T-helper 17 cell (primary cell): Measurements from ENCODE around the gene DEFB126. TPM values are rescaled to one million over a fixed set of nuclear protein-coding genes. Genes with fewer than 3 reads are reported as not detected.

Source experiments
- ATAC-seq: fragments of 150-1000 bp; cut with Tn5 transposase; 2 replicates; pipeline ENCODE4 v1.10.0; 2021; ENCODE audit warnings: mild to moderate bottlenecking, moderate library complexity
- DNase-seq, 3 donors: peaks; one replicate each; pipeline versions ENCODE4 v3.0.0 to v3.0.0-alpha.2; 2020 to 2021
- H3K9me3 ChIP-seq: one replicate; pipeline ENCODE4 v1.7.0; 2013; ENCODE audit warnings: low read length, mild to moderate bottlenecking; ENCODE audit not compliant: control insufficient read depth, poor library complexity, severe bottlenecking
- H3K27ac Mint-ChIP-seq: one replicate; pipeline ENCODE4 v1.8.0; 2022; ENCODE audit warnings: mild to moderate bottlenecking, moderate library complexity, mixed read lengths
- H3K27me3 Mint-ChIP-seq: one replicate; pipeline ENCODE4 v1.8.0; 2022; ENCODE audit warnings: mixed read lengths
- H3K36me3 Mint-ChIP-seq: one replicate; pipeline ENCODE4 v1.8.0; 2022; ENCODE audit warnings: low read depth, mixed read lengths
- H3K4me1 Mint-ChIP-seq: one replicate; pipeline ENCODE4 v1.8.0; 2022; ENCODE audit warnings: mild to moderate bottlenecking, mixed read lengths
- H3K4me3 Mint-ChIP-seq: one replicate; pipeline ENCODE4 v1.8.0; 2022; ENCODE audit warnings: mild to moderate bottlenecking, moderate library complexity, mixed read lengths
- total RNA-seq, 4 donors: library from RNA in 2 of 4; stranded (reverse) in 2 of 4; gene quantifications; one replicate each; pipeline ENCODE4 v1.2.3 and lab custom pipeline; 2022 to 2026

DEFB126 gene
- total RNA-seq, 2 donors from 2014 or later, result not detected

DNA sequence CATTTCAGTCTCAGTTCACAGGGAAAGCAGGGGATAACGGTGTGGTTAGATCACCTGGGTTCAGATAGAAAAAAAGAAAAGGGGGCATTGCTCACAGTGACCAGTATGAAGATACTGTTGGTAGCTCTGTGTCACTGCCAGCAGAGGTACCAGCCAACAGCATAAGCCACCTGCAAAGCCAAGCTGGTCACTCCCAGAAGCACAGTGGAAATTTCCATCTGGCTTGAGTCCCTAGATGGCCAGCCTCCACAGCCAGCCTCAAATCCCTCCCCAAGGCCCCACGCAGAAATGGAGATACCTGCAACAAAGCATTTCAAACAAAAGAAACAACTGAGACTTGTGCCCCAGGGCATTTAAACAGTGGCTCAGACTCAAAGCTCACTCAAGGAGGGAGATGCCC is 26.5 kb downstream of the DEFB126 start:
- Mint-ChIP-seq H3K36me3 (no peaks in the 10 kb centered on the region), H3K27ac (no peak overlapping the region), H3K4me1 (peaks cover 9% of the 10 kb centered on the region), H3K27me3 (no peaks in the 10 kb centered on the region), H3K4me3 (no peak overlapping the region)
- H3K9me3 ChIP-seq, result no peaks in the 10 kb centered on the region
- DNase-seq (no peak), ATAC-seq (no peak)

DNA sequence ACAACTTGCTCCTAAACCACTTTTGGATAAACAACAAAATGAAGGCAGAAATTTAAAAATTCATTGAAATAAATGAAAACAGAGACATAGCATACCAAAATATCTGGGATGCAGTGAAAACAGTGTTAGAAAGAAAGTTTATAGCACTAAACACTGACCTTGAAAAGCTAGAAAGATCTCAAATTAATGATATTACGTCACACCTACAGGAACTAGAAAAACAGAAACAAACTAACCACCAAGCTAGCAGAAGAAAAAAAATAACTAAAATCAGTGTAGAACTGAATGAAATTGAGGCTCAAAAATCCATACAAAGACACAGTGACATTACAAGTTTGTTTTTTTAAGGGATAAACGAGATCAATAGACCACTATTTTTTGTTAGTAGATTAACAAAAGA is 41.9 kb downstream of the DEFB126 start:
- peaks cover 3% of the 10 kb centered on the region for H3K9me3 ChIP-seq
- DNase-seq, result no peak
- H3K27me3 Mint-ChIP-seq, result peaks cover 67% of the 10 kb centered on the region
- H3K27ac Mint-ChIP-seq, result no peak overlapping the region
- no peak overlapping the region for H3K4me3 Mint-ChIP-seq
- ATAC-seq, result no peak
- H3K4me1 Mint-ChIP-seq, result no peaks in the 10 kb centered on the region
- peaks cover 3% of the 10 kb centered on the region for H3K36me3 Mint-ChIP-seq

DNA sequence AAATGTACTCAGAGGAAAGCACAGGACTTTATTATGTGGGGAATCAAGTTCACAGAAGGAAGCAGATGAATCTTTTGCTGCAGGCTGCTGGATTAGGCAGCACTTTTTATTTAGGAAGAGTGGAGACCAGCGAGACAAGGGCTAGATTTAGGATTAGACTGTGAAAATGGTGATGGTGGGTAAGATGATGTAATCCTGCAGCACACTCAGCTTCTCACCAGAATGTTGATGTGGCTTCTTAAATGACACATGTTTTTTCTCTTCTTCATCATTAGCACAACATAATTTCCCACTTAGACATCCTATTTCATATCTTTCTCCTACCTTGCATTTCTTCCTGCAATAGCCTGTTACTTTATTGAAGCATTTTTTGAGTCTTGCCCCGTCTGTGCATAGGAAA is 45.3 kb downstream of the DEFB126 start:
- peaks cover 3% of the 10 kb centered on the region for H3K36me3 Mint-ChIP-seq
- no peak overlapping the region for H3K4me3 Mint-ChIP-seq
- no peak overlapping the region for H3K27ac Mint-ChIP-seq
- ATAC-seq (no peak), DNase-seq (no peak)
- no peaks in the 10 kb centered on the region for H3K4me1 Mint-ChIP-seq
- peaks cover 56% of the 10 kb centered on the region for H3K27me3 Mint-ChIP-seq
- peaks cover 3% of the 10 kb centered on the region for H3K9me3 ChIP-seq

DNA sequence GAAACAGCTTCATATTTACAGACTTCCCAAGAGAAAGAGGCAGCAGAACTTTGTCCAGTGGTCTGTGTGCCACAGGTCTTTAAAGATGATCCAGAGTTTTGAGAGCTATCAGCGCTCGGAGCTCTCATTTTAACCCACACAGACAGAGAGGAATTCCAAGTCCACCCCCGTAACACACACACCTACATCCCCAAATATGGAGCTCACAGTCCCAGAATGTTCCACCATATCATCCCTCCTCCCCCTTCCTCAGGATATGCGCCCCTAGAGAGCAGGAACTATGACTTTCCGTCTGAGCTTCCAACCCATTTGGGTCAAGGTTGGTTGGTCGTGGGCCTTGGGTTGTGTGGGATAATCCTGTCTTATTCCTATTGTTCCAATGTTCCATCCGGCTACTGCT is 47.2 kb downstream of the DEFB126 start, which contains the start of gene DEFB128:
Gene DEFB128, minus strand, starts transcription at position 101 of the 400 bp plus-strand sequence. Its CDS starts 88 bp downstream, at position 13.
- ATAC-seq (no peak), DNase-seq (no peak)
- H3K27ac Mint-ChIP-seq, result no peak within 1 kb of the TSS
- no peaks in the 10 kb centered on the region for H3K4me1 Mint-ChIP-seq
- no peaks in the 10 kb centered on the region for H3K9me3 ChIP-seq
- H3K27me3 Mint-ChIP-seq, result peaks cover 61% of the 10 kb centered on the region
- no peaks in the 10 kb centered on the region for H3K36me3 Mint-ChIP-seq
- no peak within 1 kb of the TSS for H3K4me3 Mint-ChIP-seq

Other genes starting within 250 kb of the DEFB126 start
- gene DEFB125, start 54.9 kb upstream of the DEFB126 start, total RNA-seq, result not detected
- not detected for gene DEFB127, start 14.9 kb downstream of the DEFB126 start, total RNA-seq
- not detected for gene DEFB128, start 47.1 kb downstream of the DEFB126 start, total RNA-seq
- not detected for gene DEFB129, start 84.7 kb downstream of the DEFB126 start, total RNA-seq
- not detected for gene DEFB132, start 115.1 kb downstream of the DEFB126 start, total RNA-seq
- 1 to 10 TPM; 2.4 to 2.7 TPM for gene C20orf96, start 148.2 kb downstream of the DEFB126 start, total RNA-seq
- gene ZCCHC3, start 155.0 kb downstream of the DEFB126 start, total RNA-seq, result 10 to 100 TPM; 15.6 to 18.9 TPM
- 1 to 10 TPM; 5.2 to 8.3 TPM for gene SOX12, start 183.0 kb downstream of the DEFB126 start, total RNA-seq
- gene NRSN2, start 204.5 kb downstream of the DEFB126 start, total RNA-seq, result under 1 TPM; 0.62 to 0.89 TPM
- gene TRIB3, start 238.2 kb downstream of the DEFB126 start, total RNA-seq, result 1 to 10 TPM; 1.8 to 3.3 TPM